HepG2 (cell line): Measurements from ENCODE around the gene DKKL1. TPM values are rescaled to one million over a fixed set of nuclear protein-coding genes. Genes with fewer than 3 reads are reported as not detected.

Experiments
- ARNT2 ChIP-seq: sonication (generic); formaldehyde crosslinking; IDR thresholded peaks from 2 replicates; pipeline ENCODE4 v1.8.0; 2022; ENCODE audit warnings: mild to moderate bottlenecking, low read depth, missing genetic modification reagents, moderate library complexity
- HDAC1 ChIP-seq: sonication (generic); formaldehyde crosslinking; IDR thresholded peaks from 2 replicates; pipeline ENCODE4 v1.5.1; 2020; ENCODE audit warnings: mild to moderate bottlenecking, missing genetic modification reagents
- KMT2A ChIP-seq: sonication (generic); formaldehyde crosslinking; IDR thresholded peaks from 2 replicates; pipeline ENCODE4 v1.4.0; 2020; ENCODE audit warnings: missing genetic modification reagents
- MXD3 ChIP-seq: IDR thresholded peaks from 2 replicates; pipeline ENCODE4 v1.6.1; 2016; ENCODE audit warnings: mild to moderate bottlenecking, missing biosample characterization, missing genetic modification reagents
- PATZ1 ChIP-seq: sonication (generic); formaldehyde crosslinking; IDR thresholded peaks from 2 replicates; pipeline ENCODE4 v1.4.0; 2020; ENCODE audit warnings: missing genetic modification reagents
- PAXIP1 ChIP-seq: sonication (generic); formaldehyde crosslinking; conservative IDR thresholded peaks from 2 replicates; pipeline ENCODE4 v1.4.0; 2020; ENCODE audit warnings: mild to moderate bottlenecking, missing genetic modification reagents, moderate library complexity
- POLR2G ChIP-seq: fragments of 200-400 bp; formaldehyde crosslinking; IDR thresholded peaks from 2 replicates; pipeline ENCODE4 v1.6.1; 2018; ENCODE audit warnings: mild to moderate bottlenecking, low read depth, low read length, moderate library complexity
- PRDM4 ChIP-seq: sonication (generic); formaldehyde crosslinking; IDR thresholded peaks from 2 replicates; pipeline ENCODE4 v1.9.0; 2021; ENCODE audit warnings: missing genetic modification reagents, borderline replicate concordance
- RBFOX2 ChIP-seq: fragments of 200-400 bp; formaldehyde crosslinking; IDR thresholded peaks from 2 replicates; pipeline ENCODE4 v1.6.1; 2017; ENCODE audit warnings: low read depth, mild to moderate bottlenecking, low read length
- SP1 ChIP-seq, 2 experiments: fragments of 450-650 bp in 1 of 2; sonication (generic) in 1 of 2; formaldehyde crosslinking in 1 of 2; IDR thresholded peaks; 2 replicates each; pipeline versions ENCODE4 v1.4.0 to v1.6.1; 2016 to 2020; ENCODE audit warnings: missing genetic modification reagents in 1 of 2
- SP4 ChIP-seq: sonication (generic); formaldehyde crosslinking; IDR thresholded peaks from 2 replicates; pipeline ENCODE4 v1.8.1; 2023; ENCODE audit warnings: mild to moderate bottlenecking, missing genetic modification reagents
- ZNF33A ChIP-seq: sonication (generic); formaldehyde crosslinking; IDR thresholded peaks from 2 replicates; pipeline ENCODE4 v1.5.1; 2020; ENCODE audit warnings: missing genetic modification reagents, mild to moderate bottlenecking, moderate library complexity, borderline replicate concordance
- ZNF367 ChIP-seq: sonication (generic); formaldehyde crosslinking; IDR thresholded peaks from 2 replicates; pipeline ENCODE4 v1.4.0; 2020; ENCODE audit warnings: missing genetic modification reagents, borderline replicate concordance
- ZNF446 ChIP-seq: sonication (generic); formaldehyde crosslinking; IDR thresholded peaks from 2 replicates; pipeline ENCODE4 v1.5.0; 2020; ENCODE audit warnings: mild to moderate bottlenecking, missing genetic modification reagents
- ZNF687 ChIP-seq: sonication (generic); formaldehyde crosslinking; IDR thresholded peaks from 2 replicates; pipeline ENCODE4 v1.5.1; 2020; ENCODE audit warnings: mild to moderate bottlenecking, missing genetic modification reagents, moderate library complexity
- polyA plus RNA-seq, 8 experiments: library from polyadenylated mRNA; depleted of rRNA in 3 of 8; stranded (reverse) in 7 of 8; unstranded in 1 of 8; fragments of >200 nt; fragmentation: Illumina TruSeq in 4 of 8; extraction: Trizol in 4 of 8; gene quantifications; 2 replicates each; pipeline versions ENCODE4 v1.2.1 to v1.2.3, GENCODE V29; 2011 to 2016; ENCODE audit warnings: low read depth in 4 of 8, missing spikeins in 1 of 8, mixed read lengths in 1 of 8; ENCODE audit not compliant: insufficient read depth in 1 of 8
- total RNA-seq, 5 experiments: library from RNA; depleted of rRNA; stranded (reverse); fragments of >200 nt; fragmentation: Illumina TruSeq; extraction: Trizol; gene quantifications; 2 replicates each; pipeline ENCODE4 v1.2.3, GENCODE V29; 2016; ENCODE audit warnings: low read depth in 1 of 5

DKKL1 gene
- total and polyA plus RNA-seq, 2 of the 13 experiments (the other 11 are each of a cell fraction or from before 2014, with no cell fraction given), result 0.30 to 0.31 TPM

GRCh38 chr19:49361438-49362047 lies 2.1 kb upstream of the DKKL1 start (continued):
- TF ChIP-seq ARNT2 (CRISPR knock-in tag), result 0 out of 2 replicates have a peak, but pooled peaks have one; percentile 49
- TF ChIP-seq MXD3 (CRISPR knock-in tag), result no peak
- TF ChIP-seq ZNF687 (CRISPR knock-in tag), result peak; percentile 43; the same call in 1 of the 2 replicates
- 0 out of 2 replicates have a peak, but pooled peaks have one; percentile 23 for TF ChIP-seq POLR2G
- no peak for TF ChIP-seq PRDM4 (CRISPR knock-in tag)
- TF ChIP-seq KMT2A (CRISPR knock-in tag), result no peak
- TF ChIP-seq ZNF33A, result no peak
- peak; percentile 59; the same call in 1 of the 2 replicates for TF ChIP-seq PATZ1
- peak; percentile 64 for TF ChIP-seq PAXIP1 (CRISPR knock-in tag)
- no peak for TF ChIP-seq SP1 (IDR thresholded peaks at IDR 0.05)
- TF ChIP-seq SP1 (CRISPR knock-in tag; IDR thresholded peaks at IDR 0.05), result peak; percentile 69
- no peak for TF ChIP-seq ZNF367
- TF ChIP-seq ZNF446 (CRISPR knock-in tag), result no peak
- TF ChIP-seq RBFOX2, result 0 out of 2 replicates have a peak, but pooled peaks have one; percentile 14
- 0 out of 2 replicates have a peak, but pooled peaks have one; percentile 41 for TF ChIP-seq SP4 (CRISPR knock-in tag)
- TF ChIP-seq HDAC1 (CRISPR knock-in tag), result 0 out of 2 replicates have a peak, but pooled peaks have one; percentile 6
